SH-SY5Y (cell line): ENCODE data around the gene ADORA3.

Experiments
- GATA2 ChIP-seq: IDR thresholded peaks from 2 replicates; pipeline ENCODE4 v1.6.1; 2011; ENCODE audit warnings: mild to moderate bottlenecking, low read depth, low read length
- GATA3 ChIP-seq: IDR thresholded peaks from 2 replicates; pipeline ENCODE4 v1.6.1; 2011; ENCODE audit warnings: low read depth, mild to moderate bottlenecking, low read length, moderate library complexity

DNA sequence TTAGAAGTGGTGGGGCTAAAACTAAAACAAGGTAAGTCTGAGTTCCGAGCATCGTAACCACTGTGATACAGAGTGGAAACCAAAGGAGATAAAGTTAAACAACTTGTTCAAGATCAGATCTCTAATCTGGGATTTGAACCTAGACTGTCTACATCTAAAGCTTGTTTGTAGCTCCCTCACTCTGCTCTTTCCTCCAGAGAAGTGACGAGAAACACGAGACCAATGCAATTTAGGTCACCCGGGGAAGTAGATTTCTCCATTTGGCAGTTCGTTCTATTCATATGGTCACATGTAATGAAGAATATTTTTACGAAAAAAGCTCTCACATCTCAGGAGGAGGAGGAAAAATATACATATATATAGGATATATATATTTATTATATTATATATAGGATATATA lies 1.8 kb downstream of the ADORA3 start:
- TF ChIP-seq GATA2 (no peak), GATA3 (no peak)
